Neuronal stem cell (in vitro differentiated cells): ENCODE data around the gene PDHA2. TPM values are rescaled to one million over a fixed set of nuclear protein-coding genes. Genes with fewer than 3 reads are reported as not detected.

Source experiments
- DNase-seq: peaks from one replicate; pipeline ENCODE4 v3.0.0-alpha.2; 2013; ENCODE audit warnings: low spot score
- H2AFZ ChIP-seq: one replicate; pipeline ENCODE4 v1.6.1; 2013; ENCODE audit warnings: mild to moderate bottlenecking, low read length, inconsistent platforms
- H2AK5ac ChIP-seq: 2 replicates; pipeline ENCODE4 v1.6.1; 2013; ENCODE audit warnings: low read depth, mild to moderate bottlenecking, inconsistent platforms, low read length, moderate library complexity, mixed read lengths
- H2BK120ac ChIP-seq: 2 replicates; pipeline ENCODE4 v1.6.1; 2013; ENCODE audit warnings: low read depth, mild to moderate bottlenecking, inconsistent platforms, low read length, moderate library complexity, mixed read lengths
- H2BK12ac ChIP-seq: one replicate; pipeline ENCODE4 v1.6.1; 2013; ENCODE audit warnings: low read length, inconsistent platforms
- H2BK15ac ChIP-seq: 2 replicates; pipeline ENCODE4 v1.6.1; 2013; ENCODE audit warnings: mild to moderate bottlenecking, low read length, inconsistent platforms, mixed read lengths
- H2BK5ac ChIP-seq: one replicate; pipeline ENCODE4 v1.6.1; 2013; ENCODE audit warnings: inconsistent platforms, mild to moderate bottlenecking, low read length, moderate library complexity
- H3K14ac ChIP-seq: one replicate; pipeline ENCODE4 v1.6.1; 2013; ENCODE audit warnings: low read length, inconsistent platforms
- H3K18ac ChIP-seq: 2 replicates; pipeline ENCODE4 v1.6.1; 2013; ENCODE audit warnings: low read length, inconsistent platforms
- H3K23ac ChIP-seq: 2 replicates; pipeline ENCODE4 v1.6.1; 2013; ENCODE audit warnings: low read depth, mild to moderate bottlenecking, mixed read lengths, low read length, inconsistent platforms; ENCODE audit not compliant: poor library complexity
- H3K27ac ChIP-seq: replicated peaks from 3 replicates; pipeline ENCODE4 v1.5.1; 2013; ENCODE audit warnings: low read length, inconsistent platforms
- H3K27me3 ChIP-seq, 3 experiments: 2 replicates each; pipeline ENCODE4 v1.6.1; 2013; ENCODE audit warnings: low read length in 3 of 3, mild to moderate bottlenecking in 2 of 3, inconsistent platforms in 1 of 3, low read depth in 1 of 3, mixed read lengths in 1 of 3, moderate library complexity in 1 of 3; ENCODE audit not compliant: control insufficient read depth in 3 of 3, insufficient read depth in 3 of 3
- H3K36me3 ChIP-seq, 2 donors: replicated peaks in 1 of 2; 2 replicates each; pipeline ENCODE4 v1.6.1; 2013; ENCODE audit warnings: low read length in 2 of 2; ENCODE audit not compliant: control insufficient read depth in 2 of 2, insufficient read depth in 2 of 2
- H3K4ac ChIP-seq: 2 replicates; pipeline ENCODE4 v1.6.1; 2013; ENCODE audit warnings: inconsistent platforms, mild to moderate bottlenecking, low read length, moderate library complexity
- H3K4me1 ChIP-seq, 2 donors: 1 replicate in 1 of 2; 2 replicates in 1 of 2; pipeline ENCODE4 v1.6.1; 2013; ENCODE audit warnings: low read length in 2 of 2, low read depth in 1 of 2; ENCODE audit not compliant: control insufficient read depth in 2 of 2, insufficient read depth in 1 of 2
- H3K4me2 ChIP-seq: one replicate; pipeline ENCODE4 v1.6.1; 2013; ENCODE audit warnings: mild to moderate bottlenecking, low read length, inconsistent platforms; ENCODE audit not compliant: insufficient read depth, poor library complexity, severe bottlenecking
- H3K4me3 ChIP-seq, 2 donors: 2 replicates each; pipeline ENCODE4 v1.5.1; 2013; ENCODE audit warnings: low read length in 2 of 2, mild to moderate bottlenecking in 2 of 2, inconsistent platforms in 1 of 2, moderate library complexity in 1 of 2
- H3K79me1 ChIP-seq: one replicate; pipeline ENCODE4 v1.6.1; 2013; ENCODE audit warnings: low read depth, mild to moderate bottlenecking, inconsistent platforms, low read length, moderate library complexity
- H3K9ac ChIP-seq: one replicate; pipeline ENCODE4 v1.6.1; 2013; ENCODE audit warnings: mild to moderate bottlenecking, low read depth, low read length, inconsistent platforms; ENCODE audit not compliant: poor library complexity
- H3K9me3 ChIP-seq, 2 donors: replicated peaks in 1 of 2; 2 replicates each; pipeline versions ENCODE3 to v1.6.1; 2013; ENCODE audit warnings: low read length in 2 of 2, mild to moderate bottlenecking in 2 of 2, inconsistent platforms in 1 of 2, low read depth in 1 of 2, mixed read lengths in 1 of 2, moderate library complexity in 1 of 2; ENCODE audit not compliant: control insufficient read depth in 2 of 2, insufficient read depth in 1 of 2
- H4K8ac ChIP-seq: one replicate; pipeline ENCODE4 v1.6.1; 2013; ENCODE audit warnings: low read depth, mild to moderate bottlenecking, inconsistent platforms, low read length, moderate library complexity
- H4K91ac ChIP-seq: one replicate; pipeline ENCODE4 v1.6.1; 2013; ENCODE audit warnings: low read length, low read depth, mild to moderate bottlenecking, inconsistent platforms; ENCODE audit not compliant: poor library complexity
- WGBS, 2 donors: extraction: QIAGEN DNeasy Blood & Tissue Kit; methylation state at CpG; one replicate each; pipeline ENCODE4 v1.1.7; 2013; ENCODE audit warnings: missing lambda C conversion rate in 2 of 2, mixed read lengths in 1 of 2; ENCODE audit not compliant: insufficient read length in 2 of 2, insufficient replicate concordance in 1 of 2; ENCODE audit errors: extremely low coverage in 2 of 2; 5-methylcytosine and 5-hydroxymethylcytosine counted together
- small RNA-seq: library from polyadenylated mRNA; stranded (forward); fragments of <200 nt; extraction: miRNeasy Mini kit (QIAGEN cat#:217004); gene quantifications from one replicate; pipeline ENCODE3, GENCODE V24; 2013; ENCODE audit not compliant: insufficient read depth

PDHA2 gene

DNA sequence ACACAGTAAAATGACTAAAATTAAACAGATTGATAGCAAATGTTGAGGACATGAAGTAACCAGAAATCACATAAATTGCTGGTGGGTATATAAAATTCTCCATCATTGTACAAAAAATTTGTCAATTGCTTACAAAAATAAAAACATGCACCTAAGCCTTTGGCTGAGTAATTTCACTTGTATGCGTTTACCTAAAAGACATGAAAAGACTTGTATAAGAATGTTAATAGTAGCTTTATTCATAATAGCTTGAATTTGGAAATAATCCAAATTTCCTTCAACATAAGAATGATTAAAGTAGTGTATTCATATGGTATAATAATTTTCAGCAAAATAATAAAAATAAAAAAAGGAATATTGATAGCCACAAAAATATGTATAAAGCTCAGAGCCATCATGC is 37.7 kb downstream of the PDHA2 start:
- no peak overlapping the region for H3K23ac ChIP-seq
- no peaks in the 10 kb centered on the region for H3K4me1 ChIP-seq
- peaks cover 0 to 3% of the 10 kb centered on the region in 2 donors for H3K9me3 ChIP-seq
- no peak overlapping the region for H2BK5ac ChIP-seq
- H3K79me1 ChIP-seq: no peaks in the 10 kb centered on the region
- H2BK120ac ChIP-seq: no peak overlapping the region
- H2AK5ac ChIP-seq: no peak overlapping the region
- H3K18ac ChIP-seq: no peak overlapping the region
- H4K91ac ChIP-seq: no peak overlapping the region
- no peak overlapping the region for H3K27ac ChIP-seq
- H3K4ac ChIP-seq: no peak overlapping the region
- H4K8ac ChIP-seq: no peak overlapping the region
- H3K4me2 ChIP-seq: no peak overlapping the region
- H3K9ac ChIP-seq: no peak overlapping the region
- H3K14ac ChIP-seq: no peak overlapping the region
- no peak for DNase-seq
- H3K36me3 ChIP-seq: no peaks in the 10 kb centered on the region
- H2BK12ac ChIP-seq: no peak overlapping the region
- no peak overlapping the region for H3K4me3 ChIP-seq
- WGBS, 2 donors: no CpG with 5 or more reads among the region's 1 CpG
- H2BK15ac ChIP-seq: no peak overlapping the region
- no peak overlapping the region for H2AFZ ChIP-seq
- no peaks in the 10 kb centered on the region for H3K27me3 ChIP-seq

DNA sequence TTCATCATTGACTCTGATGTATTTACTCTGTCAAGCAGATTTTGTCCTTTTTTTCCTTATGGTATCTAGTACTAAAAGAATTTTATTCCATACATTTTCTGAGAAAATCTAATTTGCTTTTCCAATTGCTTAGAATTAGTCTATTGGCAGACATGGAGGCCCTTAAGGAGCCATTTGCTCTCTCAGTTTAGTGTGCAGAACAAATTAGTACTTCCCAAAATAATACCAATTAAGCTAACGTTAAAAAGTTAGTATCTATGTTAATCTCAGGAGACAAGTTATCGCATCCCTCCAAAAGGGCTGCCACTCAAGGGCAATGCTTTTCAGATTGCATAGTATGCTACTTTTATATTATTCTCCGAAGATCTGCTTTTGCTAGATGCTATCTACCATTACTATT is 47.7 kb downstream of the PDHA2 start:
- Histone ChIP-seq H3K36me3 (no peaks in the 10 kb centered on the region), H3K27ac (no peak overlapping the region), H3K4me3 (no peak overlapping the region), H2AK5ac (no peak overlapping the region), H4K8ac (no peak overlapping the region), H2BK5ac (no peak overlapping the region), H3K14ac (no peak overlapping the region), H3K18ac (no peak overlapping the region), H3K79me1 (no peaks in the 10 kb centered on the region), H3K4me2 (no peak overlapping the region), H3K4me1 (no peaks in the 10 kb centered on the region), H2AFZ (no peak overlapping the region), H3K23ac (no peak overlapping the region), H2BK15ac (no peak overlapping the region), H2BK12ac (no peak overlapping the region), H3K9ac (no peak overlapping the region), H3K4ac (no peak overlapping the region), H2BK120ac (no peak overlapping the region), H4K91ac (no peak overlapping the region), H3K27me3 (no peaks in the 10 kb centered on the region), H3K9me3 (peaks cover 0 to 3% of the 10 kb centered on the region in 2 donors)
- WGBS, 2 donors: no CpG with 5 or more reads among the region's 3 CpGs
- no peak for DNase-seq

DNA sequence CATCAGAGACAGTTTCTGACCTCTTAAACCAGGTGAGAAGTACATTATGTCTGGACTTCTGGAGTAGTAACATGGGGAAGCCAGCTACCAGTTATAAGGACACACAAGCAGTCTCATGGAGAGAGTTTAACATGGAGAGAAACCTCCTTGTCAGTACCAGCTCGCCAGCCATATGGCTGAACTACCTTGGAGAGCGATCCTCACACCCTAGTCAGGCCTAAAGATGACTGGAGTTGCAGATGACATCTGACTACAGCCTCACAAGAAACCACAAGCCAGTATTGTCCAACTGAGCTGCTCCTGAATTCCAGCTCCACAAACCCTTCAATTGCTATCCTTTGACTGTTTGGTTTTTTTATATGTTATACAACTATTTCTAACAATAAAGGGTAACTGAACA is 49.8 kb downstream of the PDHA2 start:
- Histone ChIP-seq H3K4me2 (no peak overlapping the region), H2BK120ac (no peak overlapping the region), H3K9ac (no peak overlapping the region), H3K4ac (no peak overlapping the region), H2AFZ (no peak overlapping the region), H4K8ac (no peak overlapping the region), H2BK5ac (no peak overlapping the region), H3K27me3 (no peaks in the 10 kb centered on the region), H3K14ac (no peak overlapping the region), H4K91ac (no peak overlapping the region), H2BK15ac (no peak overlapping the region), H2BK12ac (no peak overlapping the region), H3K36me3 (no peaks in the 10 kb centered on the region), H3K4me3 (no peak overlapping the region), H3K79me1 (no peaks in the 10 kb centered on the region), H3K9me3 (no peaks in the 10 kb centered on the region), H2AK5ac (no peak overlapping the region), H3K18ac (no peak overlapping the region), H3K27ac (no peak overlapping the region), H3K4me1 (no peaks in the 10 kb centered on the region), H3K23ac (no peak overlapping the region)
- no peak for DNase-seq
- no CpG with 5 or more reads among the region's 2 CpGs for WGBS, 2 donors

Small RNA genes lying within 50 kb of the gene (small RNA-seq; reads per million reads assigned to genes)
- gene RNU6-1059P: not detected
